Measurements from ENCODE around the gene LRP8.

DNA sequence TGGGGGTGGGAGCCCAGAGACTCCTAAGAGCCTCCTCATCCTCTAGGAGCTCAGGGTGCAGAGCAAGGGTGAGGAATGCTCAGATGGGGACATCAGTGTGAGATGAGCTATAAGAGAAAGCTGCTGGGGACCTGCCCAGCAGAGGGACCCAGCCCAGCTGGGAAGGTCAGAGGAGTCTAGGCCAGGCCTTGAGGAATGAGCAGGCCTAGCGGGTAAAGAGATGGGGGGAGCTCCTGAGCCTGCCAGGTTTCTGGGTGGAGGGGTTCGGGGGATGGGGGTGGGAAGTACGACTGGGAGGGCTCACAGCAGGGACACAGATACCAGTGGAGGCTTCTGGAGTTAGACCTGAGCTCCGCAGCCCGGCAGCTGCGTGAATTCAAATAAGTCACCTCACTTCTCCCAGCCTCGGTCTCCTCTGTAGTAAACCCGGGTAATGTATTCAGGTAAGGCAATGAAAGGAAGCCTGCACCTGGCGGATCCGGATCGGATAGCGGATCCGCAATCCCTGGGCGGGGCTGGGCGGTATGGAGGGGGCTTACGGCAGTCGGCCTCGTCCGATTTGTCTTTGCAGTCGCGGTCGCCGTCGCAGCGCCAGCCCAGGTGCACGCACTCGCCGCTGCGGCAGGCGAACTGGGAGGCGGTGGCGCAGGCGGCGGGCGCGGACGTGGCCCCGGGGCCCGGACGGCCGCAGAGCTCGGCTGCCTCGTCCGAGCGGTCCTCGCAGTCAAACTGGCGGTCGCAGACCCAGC is 51.5 kb downstream of the LRP8 start:
- TF ChIP-seq, protein P1, sequence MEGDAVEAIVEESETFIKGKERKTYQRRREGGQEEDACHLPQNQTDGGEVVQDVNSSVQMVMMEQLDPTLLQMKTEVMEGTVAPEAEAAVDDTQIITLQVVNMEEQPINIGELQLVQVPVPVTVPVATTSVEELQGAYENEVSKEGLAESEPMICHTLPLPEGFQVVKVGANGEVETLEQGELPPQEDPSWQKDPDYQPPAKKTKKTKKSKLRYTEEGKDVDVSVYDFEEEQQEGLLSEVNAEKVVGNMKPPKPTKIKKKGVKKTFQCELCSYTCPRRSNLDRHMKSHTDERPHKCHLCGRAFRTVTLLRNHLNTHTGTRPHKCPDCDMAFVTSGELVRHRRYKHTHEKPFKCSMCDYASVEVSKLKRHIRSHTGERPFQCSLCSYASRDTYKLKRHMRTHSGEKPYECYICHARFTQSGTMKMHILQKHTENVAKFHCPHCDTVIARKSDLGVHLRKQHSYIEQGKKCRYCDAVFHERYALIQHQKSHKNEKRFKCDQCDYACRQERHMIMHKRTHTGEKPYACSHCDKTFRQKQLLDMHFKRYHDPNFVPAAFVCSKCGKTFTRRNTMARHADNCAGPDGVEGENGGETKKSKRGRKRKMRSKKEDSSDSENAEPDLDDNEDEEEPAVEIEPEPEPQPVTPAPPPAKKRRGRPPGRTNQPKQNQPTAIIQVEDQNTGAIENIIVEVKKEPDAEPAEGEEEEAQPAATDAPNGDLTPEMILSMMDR (IDR thresholded peaks at IDR 0.05; ENCODE audit: insufficient read depth, low read length, poor library complexity, severe bottlenecking): no peak
- TF ChIP-seq EZH2phosphoT487 (conservative IDR thresholded peaks at IDR 0.05; ENCODE audit: low read length): no peak

All from SU-DHL-6 (cell line).